Stimulated activated CD8-positive, alpha-beta memory T cell treated with anti-CD3 and anti-CD28 coated beads, Interleukin-4, amount 100 ng/mL, for 1 hour (primary cell): ENCODE measurements around the gene RANBP6.

Experiments
- DNase-seq, 2 donors: peaks; one replicate each; pipeline ENCODE4 v3.0.0-alpha.2; 2020; ENCODE audit warnings: low read depth in 2 of 2, low spot score in 1 of 2

RANBP6 gene

DNA sequence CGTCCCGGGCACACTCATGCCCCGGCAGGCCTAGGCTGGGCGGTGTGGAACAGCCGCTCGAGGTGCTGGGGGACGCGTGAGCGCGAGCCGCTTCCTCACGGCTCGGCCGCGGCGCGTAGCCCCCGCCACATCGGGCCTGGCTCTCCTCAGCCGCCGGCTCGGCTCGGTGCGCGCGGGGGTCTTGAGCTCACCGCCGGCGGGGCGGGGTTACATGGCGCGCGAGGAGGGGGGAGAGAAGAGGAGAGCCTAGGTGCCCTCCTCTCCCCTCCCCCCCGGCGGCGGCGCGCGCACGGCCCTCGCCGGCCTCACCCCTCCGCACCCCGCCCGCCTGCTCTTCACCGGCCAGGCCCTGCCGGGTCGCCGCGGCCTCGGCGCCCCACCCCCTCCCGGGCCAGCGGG lies 7.7 kb downstream of the RANBP6 start:
- peak; percentile 44 to 63 for DNase-seq

DNA sequence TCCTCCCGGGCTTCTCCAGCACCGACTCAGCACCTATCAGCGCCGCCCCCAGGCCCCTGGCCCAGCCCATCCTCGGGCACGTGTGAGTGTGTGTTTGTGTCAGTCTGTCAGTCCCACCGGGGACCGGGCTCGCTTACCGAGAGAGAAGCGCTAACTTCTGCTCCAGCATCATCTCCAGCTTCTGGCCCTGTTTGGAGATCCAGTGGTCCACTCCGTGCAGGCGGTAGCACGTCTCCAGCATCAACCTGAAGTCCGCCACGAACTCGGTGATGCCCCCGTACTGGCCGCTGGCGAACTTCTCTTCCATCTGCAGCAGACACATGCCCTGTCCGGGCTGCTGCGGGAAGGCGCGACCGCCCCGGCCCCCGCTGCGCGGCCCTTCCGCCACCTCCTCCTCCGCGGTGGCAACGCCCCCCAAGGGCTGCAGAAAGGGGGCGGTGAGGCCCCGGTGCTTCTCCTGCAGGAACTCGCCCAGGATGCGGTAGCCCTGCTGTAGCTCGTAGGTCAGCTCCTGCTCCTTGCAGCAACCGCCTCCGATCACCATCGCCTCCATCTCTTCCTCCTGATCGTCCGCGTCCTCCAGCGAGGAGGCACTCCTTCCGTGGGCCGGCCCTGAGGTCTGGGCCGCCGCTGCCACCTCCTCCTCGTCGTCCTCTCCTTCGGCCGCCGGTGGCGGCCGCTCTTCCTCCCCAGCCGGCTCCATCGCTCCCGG lies 8.2 kb downstream of the RANBP6 start:
- peak; percentile 81 to 89 for DNase-seq

DNA sequence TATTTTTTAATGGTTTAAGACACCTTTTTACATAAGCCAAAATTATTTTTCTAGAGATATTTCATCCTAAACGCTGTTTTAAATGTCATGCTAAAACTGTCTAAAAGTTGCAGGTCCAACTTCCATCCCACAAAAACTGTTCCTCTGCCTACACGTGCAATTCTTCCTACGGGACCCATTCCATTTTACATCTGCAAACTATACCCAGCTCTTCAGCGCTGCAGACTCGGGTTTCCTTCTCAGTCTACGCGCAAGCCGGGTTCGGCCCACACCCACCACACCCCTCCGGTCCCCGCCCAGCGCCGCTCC lies 8.7 kb downstream of the RANBP6 start:
- DNase-seq, result no peak

DNA sequence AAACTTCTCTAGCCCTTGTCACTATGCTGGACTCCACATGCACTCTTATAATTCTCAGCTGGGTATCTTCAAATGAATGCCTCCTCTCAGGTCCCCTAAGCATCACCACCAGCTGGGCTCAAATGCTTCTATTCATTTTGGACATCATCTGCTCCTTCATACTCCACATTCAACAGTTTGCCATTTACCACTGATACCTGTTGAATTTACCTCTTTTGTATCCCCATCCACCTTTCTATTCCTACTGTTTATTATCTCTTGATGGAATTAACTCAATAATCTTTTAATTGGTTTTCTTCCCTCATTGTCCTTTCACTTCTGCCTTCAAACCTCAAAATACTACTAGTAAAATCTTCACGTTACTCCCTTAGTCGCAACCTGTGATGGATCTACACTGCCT lies 14.5 kb downstream of the RANBP6 start:
- DNase-seq, result no peak

- DNase-seq, result no peak
Measured at GRCh38 chr9:5999443-6000101, 15.9 kb downstream of the RANBP6 start.

GRCh38 chr9:5994493-5994892 lies 20.9 kb downstream of the RANBP6 start:
- no peak for DNase-seq

GRCh38 chr9:5988265-5988664 lies 27.2 kb downstream of the RANBP6 start:
- no peak for DNase-seq

GRCh38 chr9:5983042-5983441 lies 32.4 kb downstream of the RANBP6 start:
- DNase-seq, result no peak

GRCh38 chr9:5982317-5982716 lies 33.1 kb downstream of the RANBP6 start:
- no peak for DNase-seq

DNA sequence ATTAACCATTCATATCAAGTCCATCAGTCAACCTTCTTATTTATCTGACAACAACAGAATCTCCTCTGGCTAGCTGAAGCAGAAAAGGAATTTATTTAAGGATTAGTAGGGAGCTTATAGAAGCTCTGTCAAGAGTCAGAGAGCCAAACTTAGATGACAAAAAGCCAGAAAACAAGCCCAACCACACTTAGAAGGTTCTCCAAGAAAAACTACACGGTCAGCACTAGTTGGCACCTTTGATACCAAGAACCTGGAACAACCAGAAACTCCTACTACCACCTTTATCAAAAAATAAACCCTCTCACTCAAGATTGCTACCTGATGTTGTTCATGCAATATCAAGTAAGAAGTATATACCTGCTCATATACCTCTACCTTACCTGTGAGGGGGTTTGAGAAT lies 36.9 kb downstream of the RANBP6 start:
- no peak for DNase-seq

DNA sequence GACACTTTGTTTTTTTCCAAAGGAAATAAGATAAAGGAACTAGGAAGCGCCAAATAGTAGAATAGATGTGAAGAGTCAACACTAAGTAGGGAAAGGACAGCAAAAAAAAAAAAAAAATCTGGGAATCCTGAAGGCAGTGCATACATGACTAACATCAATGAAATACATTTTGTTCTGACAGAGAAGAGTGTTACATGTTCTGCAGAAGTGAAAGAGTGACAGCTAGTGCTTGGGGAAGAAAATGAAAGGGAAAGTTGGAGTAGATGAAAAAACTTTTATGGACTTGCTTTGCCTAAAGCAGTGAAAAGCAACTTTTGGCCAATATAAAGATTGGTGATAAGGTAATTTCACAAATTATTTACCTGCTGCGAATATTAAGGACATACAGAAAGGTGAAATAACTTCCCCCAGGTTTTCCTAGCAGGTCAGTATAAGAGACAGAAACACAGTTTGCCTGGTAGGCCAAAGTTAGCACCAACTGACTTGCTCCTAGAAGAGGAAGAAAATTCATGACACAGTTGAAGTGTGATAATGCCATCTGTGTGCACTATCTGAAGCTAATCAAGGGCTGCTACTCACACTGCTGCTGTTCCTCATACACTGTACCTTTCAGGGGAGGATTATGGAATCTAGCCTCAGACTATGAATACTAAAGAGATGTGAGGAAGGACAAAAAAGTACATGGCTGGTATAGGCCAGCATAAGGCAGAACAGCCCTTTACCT lies 38.6 kb downstream of the RANBP6 start:
- DNase-seq, result no peak

DNA sequence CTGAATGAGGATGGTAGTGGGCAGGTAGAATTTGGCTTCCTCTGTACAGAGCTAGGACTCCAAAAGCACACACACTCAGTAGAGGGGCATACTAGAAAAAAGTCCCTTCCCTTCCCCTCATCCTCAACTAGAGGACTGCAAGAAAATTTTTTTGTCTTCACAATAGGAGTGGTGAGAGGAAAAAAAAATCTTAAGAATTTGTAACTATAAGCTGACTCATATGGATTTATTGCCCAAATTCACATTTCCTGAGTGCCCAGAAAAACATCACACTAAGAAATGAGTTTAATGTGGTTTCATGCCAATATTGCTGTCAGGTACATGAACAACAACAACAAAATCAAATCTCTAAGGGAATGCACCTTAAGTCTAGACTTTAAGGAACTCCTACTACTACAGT lies 43.7 kb downstream of the RANBP6 start:
- DNase-seq, result no peak
